GM19328 (cell line): ENCODE data around the gene SMG5.

Experiments
- ATAC-seq: cut with Tn5 transposase; IDR thresholded peaks from one replicate; pipeline ENCODE4 v1.9.1; 2021; ENCODE audit warnings: mild to moderate bottlenecking, moderate library complexity; ENCODE audit not compliant: unreplicated experiment

Gene SMG5

GRCh38 chr1:156214024-156214748 is 68.4 kb downstream of the SMG5 start:
- ATAC-seq: no peak

- no peak for ATAC-seq
Observed at GRCh38 chr1:156213644-156213966, 69.0 kb downstream of the SMG5 start.

DNA sequence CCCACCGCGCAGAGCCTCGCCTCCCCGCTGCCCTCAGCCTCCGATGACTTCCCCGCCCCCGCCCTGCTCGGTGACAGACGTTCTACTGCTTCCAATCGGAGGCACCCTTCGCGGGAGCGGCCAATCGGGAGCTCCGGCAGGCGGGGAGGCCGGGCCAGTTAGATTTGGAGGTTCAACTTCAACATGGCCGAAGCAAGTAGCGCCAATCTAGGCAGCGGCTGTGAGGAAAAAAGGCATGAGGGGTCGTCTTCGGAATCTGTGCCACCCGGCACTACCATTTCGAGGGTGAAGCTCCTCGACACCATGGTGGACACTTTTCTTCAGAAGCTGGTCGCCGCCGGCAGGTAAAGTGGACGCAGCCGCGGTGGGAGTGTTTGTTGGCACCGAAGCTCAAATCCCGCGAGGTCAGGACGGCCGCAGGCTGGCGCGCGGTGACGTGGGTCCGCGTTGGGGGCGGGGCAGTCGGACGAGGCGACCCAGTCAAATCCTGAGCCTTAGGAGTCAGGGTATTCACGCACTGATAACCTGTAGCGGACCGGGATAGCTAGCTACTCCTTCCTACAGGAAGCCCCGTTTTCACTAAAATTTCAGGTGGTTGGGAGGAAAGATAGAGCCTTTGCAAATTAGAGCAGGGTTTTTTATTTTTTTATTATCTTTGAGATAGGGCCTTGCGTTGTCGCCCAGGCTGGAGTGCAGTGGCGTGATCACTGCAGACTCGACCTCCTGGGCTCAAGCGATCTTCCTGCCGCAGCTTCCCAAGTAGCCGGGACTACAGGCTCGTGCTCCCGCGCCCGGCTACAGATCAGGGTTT is 69.6 kb downstream of the SMG5 start, which contains the start of gene PMF1:
Gene PMF1 (plus strand): TSS at position 175 of the 811 bp plus-strand sequence. CDS start 9 bp downstream, at position 184.
- peak; percentile 90 for ATAC-seq

DNA sequence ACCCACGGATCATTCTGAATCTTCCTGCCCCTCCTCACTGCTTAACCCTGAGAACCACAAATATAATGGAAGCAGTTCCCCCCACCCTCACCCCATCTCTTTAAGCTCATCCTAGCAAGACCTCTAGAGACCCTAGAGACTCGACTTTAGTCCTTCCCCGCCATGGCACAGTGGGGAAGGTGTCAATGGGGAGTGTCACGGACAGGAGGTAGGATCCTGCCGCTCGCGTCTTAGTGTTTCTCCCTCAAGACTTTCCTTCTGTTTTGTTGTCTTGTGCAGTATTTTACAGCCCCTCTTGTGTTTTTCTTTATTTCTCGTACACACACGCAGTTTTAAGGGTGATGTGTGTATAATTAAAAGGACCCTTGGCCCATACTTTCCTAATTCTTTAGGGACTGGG is 70.5 kb downstream of the SMG5 start:
- ATAC-seq: no peak

- no peak for ATAC-seq
Observed at GRCh38 chr1:156211243-156211642, 71.4 kb downstream of the SMG5 start.

GRCh38 chr1:156204686-156205085 is 77.9 kb downstream of the SMG5 start:
- no peak for ATAC-seq

- no peak for ATAC-seq
Observed at GRCh38 chr1:156203331-156203730, 79.3 kb downstream of the SMG5 start.

DNA sequence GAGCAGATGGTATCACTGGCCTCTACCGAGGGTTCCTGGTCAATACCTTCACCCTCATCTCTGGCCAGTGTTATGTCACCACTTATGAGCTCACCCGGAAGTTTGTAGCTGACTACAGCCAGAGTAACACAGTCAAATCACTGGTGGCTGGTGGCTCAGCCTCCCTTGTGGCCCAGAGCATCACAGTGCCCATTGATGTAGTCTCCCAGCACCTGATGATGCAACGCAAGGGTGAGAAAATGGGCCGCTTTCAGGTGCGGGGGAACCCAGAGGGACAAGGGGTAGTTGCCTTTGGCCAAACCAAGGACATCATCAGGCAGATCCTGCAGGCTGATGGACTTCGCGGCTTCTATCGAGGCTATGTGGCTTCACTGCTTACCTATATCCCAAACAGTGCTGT is 82.6 kb downstream of the SMG5 start:
- no peak for ATAC-seq
